Measurements from ENCODE around the gene ABL2.
"Not testable (repeated sequence)": the region's sequence is repeated elsewhere in the genome, so short reads cannot be mapped to it uniquely, and the experiment has no call there.

The ABL2 gene
- 34.0 to 38.5 reads per million in 2 donors for total RNA-seq

GRCh38 chr1:179229214-179230140 lies at the start of gene ABL2:
Gene ABL2 (minus strand): TSS chr1:179229677. CDS start chr1:179229397, 280 bp downstream.
- peak; percentile 14 to 53 (median 48) for DNase-seq

DNA sequence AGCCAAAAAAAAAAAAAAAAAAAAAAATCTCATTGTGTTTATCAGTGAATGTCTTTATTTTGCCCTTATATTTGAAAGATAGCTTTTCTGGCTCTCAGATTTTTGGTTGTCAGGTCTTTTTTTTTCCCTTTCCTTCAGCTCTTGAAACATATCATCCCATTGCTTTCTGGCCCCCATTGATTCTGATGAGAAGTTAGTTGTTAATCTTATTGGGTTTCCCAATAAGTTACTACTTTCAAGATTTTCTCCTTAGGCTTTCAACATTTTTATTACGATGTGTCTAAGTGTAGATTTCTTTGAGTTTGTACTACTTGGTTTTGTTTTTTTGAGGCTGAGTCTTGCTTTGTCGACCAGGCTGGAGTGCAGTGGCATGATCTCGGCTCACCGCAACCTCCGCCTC lies 49.4 kb upstream of the ABL2 start:
- DNase-seq: no peak

DNA sequence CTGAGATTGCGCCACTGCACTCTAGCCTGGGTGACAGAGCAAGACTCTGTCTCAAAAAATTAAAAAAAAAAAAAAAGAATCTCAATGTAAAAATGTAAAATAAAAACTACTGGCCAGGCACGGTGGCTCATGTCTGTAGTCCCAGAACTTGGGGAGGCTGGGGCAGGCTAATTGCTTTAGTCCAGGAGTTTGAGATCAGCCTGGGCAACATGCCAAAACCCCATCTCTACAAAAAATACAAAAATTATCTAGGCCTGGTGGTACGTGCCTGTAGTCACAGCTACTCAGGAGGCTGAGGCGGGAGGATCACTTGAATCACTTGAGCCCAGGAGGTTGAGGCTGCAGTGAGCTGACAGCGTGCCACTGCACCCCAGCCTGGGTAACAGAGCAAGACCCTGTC lies 44.9 kb upstream of the ABL2 start:
- not testable (repeated sequence) for DNase-seq

GRCh38 chr1:179269071-179269470 lies 39.6 kb upstream of the ABL2 start:
- DNase-seq: no peak

GRCh38 chr1:179264507-179264906 lies 35.0 kb upstream of the ABL2 start:
- DNase-seq: no peak

GRCh38 chr1:179263121-179263520 lies 33.6 kb upstream of the ABL2 start:
- no peak for DNase-seq

GRCh38 chr1:179262183-179262582 lies 32.7 kb upstream of the ABL2 start:
- DNase-seq: no peak

DNA sequence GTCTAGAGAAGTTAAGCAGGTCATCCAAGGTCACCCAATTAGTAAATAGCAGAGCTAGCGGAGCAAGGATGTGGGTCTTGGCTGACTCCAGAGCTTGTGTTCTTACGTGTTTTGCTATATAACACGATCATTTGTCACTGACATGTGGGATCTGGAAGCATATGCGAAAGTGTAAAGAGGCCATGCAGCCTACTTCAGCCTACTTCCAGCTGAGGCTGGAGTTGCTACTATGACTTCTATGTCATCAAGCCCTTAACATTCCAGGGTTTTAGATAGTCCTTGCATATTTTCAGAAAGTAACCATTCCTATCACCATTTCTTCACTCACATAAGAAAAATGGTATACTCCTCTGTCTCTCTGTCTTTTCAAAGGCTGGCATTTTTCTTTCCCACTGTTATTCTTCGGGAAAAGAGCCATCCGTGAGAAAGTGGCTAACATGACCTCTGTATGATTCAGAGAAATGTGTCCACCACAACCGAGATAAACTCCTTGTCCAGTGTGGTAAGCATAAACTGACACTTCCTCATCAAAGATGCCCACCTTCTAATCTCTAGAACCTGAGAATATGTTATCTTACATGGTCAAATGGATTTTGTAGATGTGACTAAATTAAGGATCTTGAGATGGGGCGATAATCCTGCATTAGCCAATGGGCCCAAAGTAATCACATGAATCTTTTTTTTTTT lies 24.0 kb upstream of the ABL2 start:
- no peak for DNase-seq

GRCh38 chr1:179252606-179253005 lies 23.1 kb upstream of the ABL2 start:
- DNase-seq: no peak

- peak in 1 of 5 experiments; percentile 33 for DNase-seq
Observed at GRCh38 chr1:179251675-179252074, 22.2 kb upstream of the ABL2 start.

DNA sequence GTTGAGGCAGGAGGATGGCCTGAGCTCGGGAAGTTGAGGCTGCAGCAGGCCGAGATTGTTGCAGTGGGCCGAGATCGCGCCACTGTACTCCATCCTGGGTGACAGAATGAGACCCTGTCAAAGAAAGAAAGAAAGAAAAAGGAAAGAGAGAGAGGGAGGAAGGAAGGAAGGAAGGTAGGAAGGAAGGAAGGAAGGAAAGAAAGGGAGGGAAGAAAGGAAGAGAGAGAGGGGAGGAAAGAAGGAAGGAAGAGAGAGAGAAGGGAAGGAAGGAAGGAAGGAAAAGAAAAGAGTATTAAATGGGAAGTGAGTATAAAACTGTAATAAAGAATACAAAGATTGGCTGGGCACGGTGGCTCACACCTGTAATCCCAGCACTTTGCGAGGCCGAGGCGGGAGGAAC lies 18.4 kb upstream of the ABL2 start:
- no peak for DNase-seq

DNA sequence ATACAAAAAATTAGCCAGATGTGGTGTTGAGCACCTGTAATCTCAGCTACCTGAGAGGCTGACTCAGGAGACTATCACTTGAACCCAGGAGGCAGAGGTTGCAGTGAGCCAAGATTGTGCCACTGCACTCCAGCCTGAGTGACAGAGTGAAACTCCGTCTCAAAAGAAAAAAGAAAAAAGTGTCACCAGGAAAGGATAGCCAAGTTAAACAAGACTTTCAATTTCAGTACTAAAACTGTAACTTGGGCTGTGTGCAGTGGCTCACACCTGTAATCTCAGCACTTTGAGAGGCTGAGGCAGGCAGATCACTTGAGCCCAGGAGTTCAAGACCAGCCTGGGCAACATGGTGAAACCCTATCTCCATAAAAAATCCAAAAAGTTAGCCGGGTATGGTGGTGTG lies 15.9 kb upstream of the ABL2 start:
- DNase-seq: not testable (repeated sequence)

- no peak for DNase-seq
Observed at GRCh38 chr1:179241530-179242097, 12.1 kb upstream of the ABL2 start.

DNA sequence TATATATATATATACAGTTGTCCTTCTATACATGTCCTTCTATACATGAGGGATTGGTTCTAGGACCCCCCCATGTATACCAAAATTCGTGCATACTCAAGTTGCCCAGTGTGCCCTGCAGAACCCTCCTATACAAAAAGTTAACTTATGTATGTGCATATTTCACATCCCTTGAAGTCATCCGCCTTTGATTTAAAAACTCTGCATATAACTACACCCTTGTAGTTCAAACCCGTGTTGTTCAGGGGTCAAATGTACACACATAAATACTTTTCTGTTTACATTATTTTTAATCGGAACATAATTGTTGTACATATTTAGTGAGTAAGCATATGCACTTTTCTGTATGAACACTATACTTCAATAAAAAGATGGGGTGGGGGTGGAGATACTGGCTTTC lies 7.7 kb upstream of the ABL2 start:
- no peak for DNase-seq

DNA sequence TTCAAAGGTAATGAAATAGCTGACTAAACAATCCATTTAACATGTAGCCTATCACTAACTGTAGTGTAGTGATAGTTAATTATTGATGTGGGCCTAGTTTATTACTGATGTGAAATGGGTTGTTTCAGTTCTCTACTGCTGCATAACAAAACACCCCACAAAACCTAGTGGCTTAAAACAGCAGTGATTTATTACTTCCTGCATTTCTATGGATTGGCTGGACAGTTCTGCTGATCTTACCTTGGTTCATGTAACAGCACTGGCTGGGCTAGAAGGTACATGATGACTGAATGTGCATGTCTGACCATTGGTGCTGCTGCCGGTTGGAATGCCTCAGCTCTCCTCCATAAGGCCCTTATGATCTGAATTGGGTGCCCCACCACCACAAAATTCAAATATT lies 5.4 kb upstream of the ABL2 start:
- DNase-seq: no peak

GRCh38 chr1:179231923-179232322 lies 2.4 kb upstream of the ABL2 start:
- DNase-seq: no peak

- DNase-seq: no peak
Observed at GRCh38 chr1:179230721-179231120, 1.2 kb upstream of the ABL2 start.

- no peak for DNase-seq
Observed at GRCh38 chr1:179230251-179230650, 774 bp upstream of the ABL2 start.

DNA sequence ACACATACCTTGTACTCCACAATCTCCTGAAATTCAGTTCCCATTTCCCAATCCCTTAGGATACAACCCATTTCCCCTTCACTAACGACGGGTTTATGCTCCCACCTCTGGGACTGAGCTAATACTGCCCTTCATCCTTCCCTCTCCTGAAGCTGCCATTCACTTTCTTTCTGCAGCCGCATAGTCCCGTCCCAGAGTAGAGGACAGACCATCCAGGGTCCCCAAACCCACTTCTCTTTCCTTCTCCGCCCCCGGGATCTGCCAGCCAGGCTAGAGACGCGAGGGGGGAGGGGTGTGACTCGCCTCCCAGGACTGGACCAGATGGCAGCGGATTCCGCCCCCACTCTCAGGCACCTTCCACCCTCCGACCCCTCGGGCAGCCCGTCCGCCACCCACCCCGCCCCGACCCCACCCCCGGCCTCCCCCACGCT lies 679 bp downstream of the ABL2 start:
- peak in 3 of 5 experiments; percentile 5 to 19 (median 7) for DNase-seq

- no peak for DNase-seq
Observed at GRCh38 chr1:179226738-179227137, 2.7 kb downstream of the ABL2 start.

DNA sequence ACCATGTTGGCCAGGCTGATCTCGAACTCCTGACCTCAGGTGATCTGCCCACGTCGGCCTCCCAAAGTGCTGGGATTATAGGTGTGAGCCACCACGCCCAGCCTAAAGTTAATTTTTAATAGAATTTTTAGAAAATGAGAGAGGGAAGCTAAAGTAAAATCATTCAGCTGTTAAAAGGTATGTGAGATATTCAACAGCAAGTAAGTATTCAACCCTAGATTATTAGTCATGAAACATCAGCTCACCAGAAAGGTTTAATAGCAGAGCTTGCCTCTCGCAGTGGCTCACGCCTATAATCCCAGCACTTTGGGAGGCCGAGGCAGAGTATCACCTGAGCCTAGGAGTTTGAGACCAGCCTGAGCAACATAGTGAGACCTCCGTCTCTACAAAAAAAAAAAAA lies 5.0 kb downstream of the ABL2 start:
- not testable (repeated sequence) for DNase-seq

- DNase-seq: not testable (repeated sequence)
Observed at GRCh38 chr1:179221121-179221520, 8.4 kb downstream of the ABL2 start.

DNA sequence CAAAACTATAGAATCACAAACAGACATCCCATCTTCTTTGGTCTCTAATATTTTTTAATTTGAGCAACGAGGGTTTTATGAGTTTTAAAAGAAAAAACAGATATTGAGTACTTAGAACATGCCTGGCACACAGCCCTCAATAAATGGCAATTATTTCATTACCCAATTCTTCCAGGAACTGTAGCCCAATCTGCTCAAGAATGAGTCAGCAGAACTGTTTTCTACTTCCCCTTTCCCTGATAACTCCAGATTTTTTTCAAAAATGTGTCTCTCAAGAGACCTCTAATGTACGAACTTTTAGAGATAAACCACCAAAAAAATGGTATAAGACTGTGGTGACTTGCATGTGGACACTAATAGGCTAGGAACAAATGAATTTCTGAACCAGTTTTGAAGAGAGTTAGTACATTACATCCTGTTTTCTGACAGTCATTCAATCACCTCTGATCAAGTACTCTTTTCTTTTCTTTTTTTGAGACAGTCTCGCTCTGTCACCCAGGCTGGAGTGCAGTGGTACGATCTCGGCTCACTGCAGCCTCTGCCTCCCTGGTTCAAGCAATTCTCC lies 11.5 kb downstream of the ABL2 start:
- DNase-seq: no peak
